Lower lobe of right lung (tissue), 2 donors: ENCODE results near the gene ST6GALNAC3. TPM values are rescaled to one million over a fixed set of nuclear protein-coding genes. Genes with fewer than 3 reads are reported as not detected.

Experiments
- ATAC-seq, 2 donors: fragments of 200-7000 bp; cut with Tn5 transposase; one replicate each; pipeline ENCODE4 v1.9.1; 2020 to 2022; ENCODE audit warnings: mild to moderate bottlenecking in 2 of 2, moderate library complexity in 2 of 2
- DNase-seq: peaks from one replicate; pipeline ENCODE4 v3.0.0-alpha.2; 2020
- H3K27ac ChIP-seq: fragments of 200-600 bp; one replicate; pipeline ENCODE4 v1.8.0; 2022
- H3K27me3 ChIP-seq: fragments of 200-600 bp; one replicate; pipeline ENCODE4 v1.8.0; 2022; ENCODE audit warnings: low read depth
- H3K36me3 ChIP-seq: fragments of 200-600 bp; one replicate; pipeline ENCODE4 v1.8.0; 2022; ENCODE audit warnings: mild to moderate bottlenecking
- H3K4me1 ChIP-seq: fragments of 200-600 bp; one replicate; pipeline ENCODE4 v1.8.0; 2022
- H3K4me3 ChIP-seq: fragments of 200-600 bp; one replicate; pipeline ENCODE4 v1.8.0; 2022; ENCODE audit warnings: mild to moderate bottlenecking
- H3K9me3 ChIP-seq: fragments of 200-600 bp; one replicate; pipeline ENCODE4 v1.8.0; 2022
- CTCF ChIP-seq: fragments of 200-600 bp; IDR thresholded peaks from one replicate; pipeline ENCODE4 v1.8.0; 2022; ENCODE audit warnings: antibody characterized with exemption, mild to moderate bottlenecking
- intact Hi-C: fragments of 100-400 bp; cut with DNase I; formaldehyde crosslinking; loops from one replicate; pipeline ENCODE4 v1.11.0; 2022
- total RNA-seq: library from RNA; stranded (reverse); fragmentation: NEBNext Ultra II Directional; extraction: Animal tissue kit (Norgen Biotek cat#: 25700); gene quantifications from one replicate; pipeline ENCODE4 v1.2.1, GENCODE V29; 2021
- donor health status: DM: no; HTN: yes; CAD: no; lungs with severe emphysema.

Gene ST6GALNAC3
- total RNA-seq, 1 donor from 2014 or later = 8.8 TPM

GRCh38 chr1:76268341-76268740, 193.8 kb downstream of the ST6GALNAC3 start:
- Histone ChIP-seq H3K4me3 (no peak overlapping the region), H3K27me3 (no peaks in the 10 kb centered on the region), H3K36me3 (no peaks in the 10 kb centered on the region), H3K27ac (no peak overlapping the region), H3K4me1 (peaks cover 20% of the 10 kb centered on the region), H3K9me3 (no peaks in the 10 kb centered on the region)
- DNase-seq (no peak), ATAC-seq (no peak)
- TF ChIP-seq CTCF = no peak
- intact Hi-C loops = no loop called here

GRCh38 chr1:76269155-76269554, 194.6 kb downstream of the ST6GALNAC3 start:
- Histone ChIP-seq H3K27ac (no peak overlapping the region), H3K27me3 (no peaks in the 10 kb centered on the region), H3K36me3 (no peaks in the 10 kb centered on the region), H3K4me3 (no peak overlapping the region), H3K4me1 (peaks cover 20% of the 10 kb centered on the region), H3K9me3 (no peaks in the 10 kb centered on the region)
- TF ChIP-seq CTCF = no peak
- intact Hi-C loops = no loop called here
- DNase-seq (no peak), ATAC-seq (peak; percentile 70 to 76)

DNA sequence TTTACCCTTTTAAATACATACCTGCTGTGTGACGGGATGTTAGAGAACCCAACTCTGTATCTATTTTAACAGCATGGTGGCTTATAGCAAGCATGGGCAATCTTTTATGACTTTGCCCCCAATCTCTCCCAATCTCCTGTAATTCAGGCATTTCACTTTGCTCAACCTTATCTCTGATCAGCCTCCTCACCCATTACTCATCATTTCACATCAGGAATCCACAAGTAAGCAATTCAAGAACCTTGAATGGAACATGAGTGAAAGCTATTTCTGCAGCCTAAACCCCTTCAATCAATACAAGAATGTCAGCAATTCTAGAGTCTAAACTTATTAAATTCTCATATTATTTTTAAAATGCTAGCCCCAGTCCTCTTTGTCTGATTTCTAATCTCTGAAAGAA, 199.8 kb downstream of the ST6GALNAC3 start:
- no peak overlapping the region for H3K27ac ChIP-seq
- no peaks in the 10 kb centered on the region for H3K36me3 ChIP-seq
- H3K4me3 ChIP-seq = no peak overlapping the region
- no peaks in the 10 kb centered on the region for H3K27me3 ChIP-seq
- no peaks in the 10 kb centered on the region for H3K9me3 ChIP-seq
- ATAC-seq = no peak
- no peak for TF ChIP-seq CTCF
- DNase-seq = no peak
- peaks cover 13% of the 10 kb centered on the region for H3K4me1 ChIP-seq
- intact Hi-C loops = no loop called here

GRCh38 chr1:76274718-76275117, 200.2 kb downstream of the ST6GALNAC3 start:
- peaks cover 10% of the 10 kb centered on the region for H3K4me1 ChIP-seq
- no peaks in the 10 kb centered on the region for H3K27me3 ChIP-seq

GRCh38 chr1:76278711-76279100, 204.2 kb downstream of the ST6GALNAC3 start:
- H3K9me3 ChIP-seq = no peaks in the 10 kb centered on the region
- DNase-seq (no peak), ATAC-seq (no peak)
- H3K27ac ChIP-seq = no peak overlapping the region
- H3K36me3 ChIP-seq = no peaks in the 10 kb centered on the region
- H3K4me3 ChIP-seq = no peak overlapping the region
- no peaks in the 10 kb centered on the region for H3K4me1 ChIP-seq
- intact Hi-C loops = no loop called here
- no peak for TF ChIP-seq CTCF
- no peaks in the 10 kb centered on the region for H3K27me3 ChIP-seq

More at GRCh38 chr1:76274718-76275117, 200.2 kb downstream of the ST6GALNAC3 start:
- Histone ChIP-seq H3K9me3 (no peaks in the 10 kb centered on the region), H3K27ac (no peak overlapping the region), H3K36me3 (no peaks in the 10 kb centered on the region), H3K4me3 (no peak overlapping the region)
- no peak for TF ChIP-seq CTCF
- no peak for DNase-seq
- intact Hi-C loops = no loop called here
- no peak for ATAC-seq
